Stimulated activated CD4-positive, alpha-beta T cell treated with anti-CD3 and anti-CD28 coated beads, Interleukin-2, amount 100 ng/mL, for 48 hours (primary cell): Measurements from ENCODE around the gene GNB5.

ENCODE experiments used
- DNase-seq, 2 donors: peaks; one replicate each; pipeline ENCODE4 v3.0.0-alpha.2; 2020

Gene GNB5

GRCh38 chr15:52164631-52165265 lies 26.4 kb downstream of the GNB5 start:
- DNase-seq: no peak

GRCh38 chr15:52163321-52164190 lies 27.6 kb downstream of the GNB5 start:
- no peak for DNase-seq

- DNase-seq: no peak
Measured at GRCh38 chr15:52162876-52163275, 28.3 kb downstream of the GNB5 start.

- no peak for DNase-seq
Measured at GRCh38 chr15:52162260-52162659, 28.9 kb downstream of the GNB5 start.

GRCh38 chr15:52161406-52161966 lies 29.7 kb downstream of the GNB5 start:
- DNase-seq: no peak

GRCh38 chr15:52159645-52160044 lies 31.5 kb downstream of the GNB5 start:
- no peak for DNase-seq

- no peak for DNase-seq
Measured at GRCh38 chr15:52158084-52158765, 33.0 kb downstream of the GNB5 start.

GRCh38 chr15:52155878-52156277 lies 35.3 kb downstream of the GNB5 start:
- DNase-seq: no peak

GRCh38 chr15:52154896-52155865 lies 36.0 kb downstream of the GNB5 start:
- no peak for DNase-seq

GRCh38 chr15:52153900-52154895 lies 37.0 kb downstream of the GNB5 start:
- no peak for DNase-seq

- DNase-seq: no peak
Measured at GRCh38 chr15:52151353-52151752, 39.8 kb downstream of the GNB5 start.

GRCh38 chr15:52150871-52151270 lies 40.3 kb downstream of the GNB5 start:
- DNase-seq: no peak

- DNase-seq: no peak
Measured at GRCh38 chr15:52150043-52150825, 41.0 kb downstream of the GNB5 start.

GRCh38 chr15:52148403-52148802 lies 42.8 kb downstream of the GNB5 start:
- DNase-seq: no peak

- no peak for DNase-seq
Measured at GRCh38 chr15:52146776-52147175, 44.4 kb downstream of the GNB5 start.

- DNase-seq: no peak
Measured at GRCh38 chr15:52146261-52146660, 44.9 kb downstream of the GNB5 start.

GRCh38 chr15:52144656-52145178 lies 46.5 kb downstream of the GNB5 start:
- DNase-seq: no peak

- no peak for DNase-seq
Measured at GRCh38 chr15:52143873-52144272, 47.3 kb downstream of the GNB5 start.

GRCh38 chr15:52140646-52141045 lies 50.5 kb downstream of the GNB5 start:
- no peak for DNase-seq
